GM12878 (cell line): ENCODE measurements around the gene LURAP1L. TPM values are rescaled to one million over a fixed set of nuclear protein-coding genes. Genes with fewer than 3 reads are reported as not detected.

Source experiments
- ATAC-seq: fragments of 200-7000 bp; cut with Tn5 transposase; 3 replicates; pipeline ENCODE4 v1.9.1; 2020; ENCODE audit warnings: mild to moderate bottlenecking, moderate library complexity
- BruUV-seq: library from RNA; stranded (reverse); fragments of 400-500 nt; replicated peaks from 2 replicates; lab custom pipeline; 2021; lab: Mats Ljungman, UMichigan
- CTCF ChIA-PET: fragments of 300-600 bp; sonication (Branson Sonifier 250); formaldehyde crosslinking; extraction: SDS; loops from one replicate; lab custom pipeline; 2021; ENCODE audit warnings: inconsistent platforms; lab: Yijun Ruan, JAX
- POLR2A ChIA-PET: fragments of 350-600 bp; formaldehyde crosslinking; extraction: SDS; loops from one replicate; lab custom pipeline; 2021; ENCODE audit warnings: inconsistent platforms; lab: Charles Lee
- RAD21 ChIA-PET: fragments of 300-600 bp; sonication (Branson Sonifier 250); formaldehyde crosslinking; loops from one replicate; lab custom pipeline; 2023; ENCODE audit warnings: antibody characterized with exemption; ENCODE audit not compliant: unreplicated experiment; lab: Charles Lee
- SMC1A ChIA-PET: fragments of 300-600 bp; sonication (Branson Sonifier 250); formaldehyde crosslinking; loops from one replicate; lab custom pipeline; 2023; ENCODE audit not compliant: unreplicated experiment, uncharacterized antibody; lab: Charles Lee
- DNase-seq: peaks from one replicate; pipeline ENCODE4 v3.0.0-alpha.2; 2011; ENCODE audit warnings: low read depth, low spot score
- FAIRE-seq: peaks from 3 replicates; lab custom pipeline; 2011; peaks lifted over from hg19 to GRCh38; lab: Jason Lieb, UNC
- H2AFZ ChIP-seq: 2 replicates; pipeline ENCODE4 v1.6.0; 2011; ENCODE audit warnings: low read depth, low read length, control low read depth; ENCODE audit not compliant: control insufficient read depth
- H3K27ac ChIP-seq: 2 replicates; pipeline ENCODE4 v1.5.1; 2011; ENCODE audit warnings: control low read depth; ENCODE audit not compliant: control insufficient read depth, insufficient read depth
- H3K27me3 ChIP-seq, 2 experiments: replicated peaks in 1 of 2; 2 replicates each; pipeline versions ENCODE4 v1.6.0 to v1.6.1; 2011; ENCODE audit warnings: low read length in 1 of 2; ENCODE audit not compliant: control insufficient read depth in 2 of 2, insufficient read depth in 2 of 2
- H3K36me3 ChIP-seq, 2 experiments: 2 replicates each; pipeline ENCODE4 v1.5.1; 2011; ENCODE audit warnings: low read length in 1 of 2; ENCODE audit not compliant: control insufficient read depth in 2 of 2, insufficient read depth in 2 of 2
- H3K4me1 ChIP-seq: 2 replicates; pipeline ENCODE4 v1.6.1; 2011; ENCODE audit warnings: mild to moderate bottlenecking, low read length, moderate library complexity, mixed read lengths; ENCODE audit not compliant: control insufficient read depth, insufficient read depth
- H3K4me2 ChIP-seq: 2 replicates; pipeline ENCODE4 v1.6.0; 2011; ENCODE audit warnings: control low read depth; ENCODE audit not compliant: control insufficient read depth, insufficient read depth
- H3K4me3 ChIP-seq: fragments of 200-600 bp; sonication (generic); 2 replicates; pipeline ENCODE4 v1.5.1; 2016
- H3K79me2 ChIP-seq: 2 replicates; pipeline ENCODE4 v1.6.0; 2011; ENCODE audit warnings: low read length; ENCODE audit not compliant: control insufficient read depth, insufficient read depth
- H3K9ac ChIP-seq: 2 replicates; pipeline ENCODE4 v1.8.0; 2011; ENCODE audit warnings: low read length, control low read depth, mixed read lengths; ENCODE audit not compliant: control insufficient read depth, insufficient read depth
- H3K9me3 ChIP-seq: replicated peaks from 3 replicates; pipeline ENCODE4 v1.5.1; 2011; ENCODE audit warnings: mild to moderate bottlenecking, low read length; ENCODE audit not compliant: control insufficient read depth, insufficient read depth
- H4K20me1 ChIP-seq: 2 replicates; pipeline ENCODE4 v1.6.0; 2011; ENCODE audit not compliant: control insufficient read depth, insufficient read depth
- ATF3 ChIP-seq: IDR thresholded peaks from 2 replicates; pipeline ENCODE4 v1.6.1; 2011; ENCODE audit warnings: low read depth, mild to moderate bottlenecking, low read length, moderate library complexity, borderline replicate concordance; ENCODE audit errors: extremely low read depth
- BCL11A ChIP-seq: IDR thresholded peaks from 2 replicates; pipeline ENCODE4 v1.6.1; 2011; ENCODE audit warnings: low read depth, low read length
- BCL3 ChIP-seq: IDR thresholded peaks from 2 replicates; pipeline ENCODE4 v1.6.1; 2011; ENCODE audit warnings: borderline replicate concordance, low read depth, mild to moderate bottlenecking, moderate library complexity, low read length; ENCODE audit not compliant: insufficient read depth, poor library complexity, severe bottlenecking
- BHLHE40 ChIP-seq, 2 experiments: fragments of 450-650 bp in 1 of 2; IDR thresholded peaks; 2 replicates each; pipeline ENCODE4 v1.6.1; 2011 to 2017; ENCODE audit warnings: low read depth in 2 of 2, borderline replicate concordance in 1 of 2, improper control_type of control experiment in 1 of 2, low read length in 1 of 2, mild to moderate bottlenecking in 1 of 2
- GABPA ChIP-seq: IDR thresholded peaks from 2 replicates; pipeline ENCODE4 v1.6.1; 2014; ENCODE audit warnings: antibody characterized with exemption, low read depth, mild to moderate bottlenecking, inconsistent platforms
- IKZF2 ChIP-seq, 2 experiments: fragments of 450-650 bp; IDR thresholded peaks; 2 replicates each; pipeline ENCODE4 v1.6.1; 2017; ENCODE audit warnings: mild to moderate bottlenecking in 2 of 2, moderate library complexity in 2 of 2
- RUNX3 ChIP-seq: IDR thresholded peaks from 2 replicates; pipeline ENCODE4 v1.6.1; 2012; ENCODE audit warnings: low read length, inconsistent platforms
- TBL1XR1 ChIP-seq: IDR thresholded peaks from 2 replicates; pipeline ENCODE4 v1.6.1; 2012; ENCODE audit warnings: low read depth, low read length, improper control_type of control experiment
- WRNIP1 ChIP-seq: IDR thresholded peaks from 2 replicates; pipeline ENCODE4 v1.6.1; 2011; ENCODE audit warnings: low read depth, low read length, improper control_type of control experiment, borderline replicate concordance
- ZBTB11 ChIP-seq: fragments of 450-650 bp; formaldehyde crosslinking; IDR thresholded peaks from 2 replicates; pipeline ENCODE4 v1.5.0; 2022; ENCODE audit warnings: mild to moderate bottlenecking, missing genetic modification characterization
- WGBS: methylation state at CpG from one replicate; pipeline ENCODE4 v1.1.6; 2016; ENCODE audit warnings: low lambda C conversion rate; ENCODE audit not compliant: insufficient replicate concordance, insufficient coverage; ENCODE audit errors: missing lambda C conversion rate; 5-methylcytosine and 5-hydroxymethylcytosine counted together
- in situ Hi-C: fragments of 300-500 bp; cut with MboI; formaldehyde crosslinking; loops from 9 replicates; pipeline ENCODE4 v1.14.3; 2018; ENCODE audit warnings: mixed read lengths
- intact Hi-C: fragments of 100-400 bp; cut with micrococcal nuclease; formaldehyde crosslinking; loops from one replicate; pipeline ENCODE4 v1.14.2; 2022; ENCODE audit not compliant: unreplicated experiment
- polyA plus RNA-seq, 11 experiments: library from polyadenylated mRNA; depleted of rRNA in 4 of 11; unstranded in 6 of 11; stranded (reverse) in 5 of 11; fragments of >200 nt; fragmentation: Nextera tagmentation in 4 of 11; fragmentation: Illumina TruSeq in 1 of 11; extraction: Ambion mirVana in 4 of 11; extraction: Trizol in 1 of 11; gene quantifications; 1 replicate in 1 of 11; 2 replicates in 10 of 11; pipeline versions ENCODE4 v1.2.1 to v1.2.3, GENCODE V29; 2011 to 2016; ENCODE audit warnings: inconsistent platforms in 2 of 11, missing spikeins in 2 of 11, low read depth in 1 of 11
- total RNA-seq, 4 experiments: library from RNA; depleted of rRNA in 3 of 4; stranded (reverse); fragments of >200 nt in 3 of 4; fragmentation: Illumina TruSeq in 1 of 4; extraction: Trizol in 1 of 4; gene quantifications; 2 replicates each; pipeline versions ENCODE4 v1.2.1 to v1.2.3, GENCODE V29; 2013 to 2021

Gene LURAP1L
- total and polyA plus RNA-seq, 10 of the 15 experiments (the other 5 are each of a cell fraction or from before 2014, with no cell fraction given), result 0.19 to 3.7 (median 0.69) TPM

GRCh38 chr9:12833701-12834100, 58.9 kb downstream of the LURAP1L start:
- TF ChIP-seq ATF3 (no peak), BCL11A (no peak), RUNX3 (no peak), GABPA (no peak), WRNIP1 (no peak)
- ATAC-seq (peak; percentile 68), DNase-seq (no peak), FAIRE-seq (no peak)
- H3K4me1 ChIP-seq, result no peaks in the 10 kb centered on the region
- CTCF ChIA-PET, result no interaction called here
- RAD21 ChIA-PET, result no interaction called here
- intact Hi-C loops (no loop called here), in situ Hi-C loops (no loop called here)
- no peaks in the 10 kb centered on the region for H3K79me2 ChIP-seq
- H3K36me3 ChIP-seq, result no peaks in the 10 kb centered on the region
- H3K4me3 ChIP-seq, result no peak overlapping the region
- H3K27me3 ChIP-seq, result no peaks in the 10 kb centered on the region
- 0% methylated on average over 1 of the region's 1 CpG for WGBS
- SMC1A ChIA-PET, result no interaction called here
- H3K27ac ChIP-seq, result no peak overlapping the region
- H3K9ac ChIP-seq, result no peak overlapping the region
- no peak overlapping the region for H2AFZ ChIP-seq
- H3K4me2 ChIP-seq, result no peak overlapping the region
- H4K20me1 ChIP-seq, result no peaks in the 10 kb centered on the region
- H3K9me3 ChIP-seq, result no peaks in the 10 kb centered on the region
- no TSS peak for BruUV-seq
- POLR2A ChIA-PET, result no interaction called here

DNA sequence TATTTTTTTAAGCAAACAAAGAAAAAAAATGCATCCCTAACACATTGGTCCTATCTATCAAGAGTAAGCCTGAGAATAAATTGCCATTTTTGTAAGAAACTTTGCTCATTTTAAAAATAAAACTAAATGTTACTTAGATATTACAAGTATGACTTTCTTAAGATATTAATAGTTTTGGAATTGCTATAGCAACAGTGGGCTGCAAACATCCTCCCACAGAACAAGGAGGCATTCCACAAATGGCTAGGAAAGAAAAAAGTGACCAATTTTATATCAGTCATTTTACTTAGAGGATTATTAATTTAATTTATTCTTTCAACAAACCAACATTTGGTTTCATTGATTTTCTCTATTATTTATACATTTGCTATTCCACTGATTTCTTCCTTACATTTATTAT, 63.7 kb downstream of the LURAP1L start:
- no peaks in the 10 kb centered on the region for H3K4me1 ChIP-seq
- no peak for FAIRE-seq
- no peaks in the 10 kb centered on the region for H3K36me3 ChIP-seq
- no peak overlapping the region for H3K27ac ChIP-seq
- no peaks in the 10 kb centered on the region for H3K9me3 ChIP-seq
- BruUV-seq, result no TSS peak
- ChIA-PET POLR2A (no interaction called here), SMC1A (interaction anchor here (1.0 kb wide), 1 partner anchor 14 kb away, joined by 3 read pairs; no protein-coding TSS in a partner anchor), CTCF (interaction anchor here (0.9 to 1.3 kb wide), 2 partner anchors 10 to 119 kb away, joined by 3 to 5 read pairs; no protein-coding TSS in a partner anchor), RAD21 (no interaction called here)
- no peak for DNase-seq
- no peaks in the 10 kb centered on the region for H4K20me1 ChIP-seq
- no peak for ATAC-seq
- H3K27me3 ChIP-seq, result no peaks in the 10 kb centered on the region
- intact Hi-C loops (no loop called here), in situ Hi-C loops (no loop called here)
- H2AFZ ChIP-seq, result no peak overlapping the region
- H3K79me2 ChIP-seq, result no peaks in the 10 kb centered on the region
- H3K4me3 ChIP-seq, result no peak overlapping the region
- H3K9ac ChIP-seq, result no peak overlapping the region
- H3K4me2 ChIP-seq, result no peak overlapping the region
- no peak for TF ChIP-seq IKZF2 (IDR thresholded peaks at IDR 0.05)
- TF ChIP-seq BCL3, result no peak
- TF ChIP-seq ZBTB11 (CRISPR knock-in tag), result no peak
- no peak for TF ChIP-seq BHLHE40 (IDR thresholded peaks at IDR 0.05; ENCODE audit: borderline replicate concordance in 1 of 2, low read depth in 2 of 2, low read length in 1 of 2)
- no peak for TF ChIP-seq TBL1XR1
